ENCODE data around the gene RAD9A. TPM values are rescaled to one million over a fixed set of nuclear protein-coding genes. Genes with fewer than 3 reads are reported as not detected.
A peak's percentile ranks its signal among the peaks of the same experiment; 100 is the strongest.

RAD9A gene
- total RNA-seq, 1 experiment from 2014 or later = 43.0 TPM

DNA sequence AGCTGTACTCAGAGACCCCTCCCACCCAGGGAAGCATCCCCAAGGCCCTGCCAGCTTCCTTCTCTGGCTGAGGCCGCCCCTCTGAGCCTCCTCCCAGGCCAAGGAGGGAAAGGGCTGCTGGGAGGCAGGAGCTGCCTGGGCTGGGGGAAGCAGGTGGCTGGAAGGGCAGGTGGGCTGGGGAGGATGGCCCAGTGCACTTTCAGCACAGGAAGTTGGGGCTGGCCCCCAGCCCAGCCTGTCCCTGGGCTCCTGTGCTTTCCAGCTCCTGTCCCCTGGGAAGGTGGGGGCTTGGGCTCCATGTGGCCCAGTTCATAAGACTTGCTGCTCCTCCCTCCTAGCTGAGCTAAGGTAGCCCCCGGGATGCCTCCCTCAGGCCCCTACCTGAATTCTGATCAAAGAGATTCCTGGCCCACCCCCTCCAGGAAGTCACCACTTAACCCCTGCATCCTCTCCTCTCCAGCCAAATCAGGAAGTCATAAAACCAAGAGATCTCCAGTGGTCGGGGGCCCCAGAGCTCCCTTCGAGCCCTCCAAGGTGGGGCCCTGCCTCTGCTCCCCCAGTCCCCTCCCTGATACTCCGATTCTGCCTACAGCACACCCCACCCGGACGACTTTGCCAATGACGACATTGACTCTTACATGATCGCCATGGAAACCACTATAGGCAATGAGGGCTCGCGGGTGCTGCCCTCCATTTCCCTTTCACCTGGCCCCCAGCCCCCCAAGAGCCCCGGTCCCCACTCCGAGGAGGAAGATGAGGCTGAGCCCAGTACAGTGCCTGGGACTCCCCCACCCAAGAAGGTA lies 5.0 kb downstream of the RAD9A start:
- CTCF ChIA-PET = no interaction called here
- peaks cover 18% of the 10 kb centered on the region for H3K4me1 ChIP-seq (ENCODE audit: insufficient read depth, low read length, poor library complexity, severe bottlenecking)
- peak overlapping the region; percentile 37 for H3K27ac ChIP-seq (ENCODE audit: low read depth, low read length, poor library complexity, severe bottlenecking)
- POLR2A ChIA-PET (ENCODE audit: low non-redundant PET) = no interaction called here
- intact Hi-C loops (cut with micrococcal nuclease; ENCODE audit: unreplicated experiment) = no loop called here
- peaks cover 61% of the 10 kb centered on the region for H3K36me3 ChIP-seq (ENCODE audit: insufficient read depth, low read length, poor library complexity, severe bottlenecking)
- BruUV-seq (replicated peaks) = no TSS peak
- H3K4me3 ChIP-seq (ENCODE audit: low read depth, low read length, poor library complexity, severe bottlenecking) = no peak overlapping the region
- H3K27me3 ChIP-seq (replicated peaks; ENCODE audit: insufficient read depth, low read depth, low read length, poor library complexity) = no peaks in the 10 kb centered on the region
- DNase-seq (ENCODE audit: low spot score) = no peak
- no peak for TF ChIP-seq EZH2 (IDR thresholded peaks at IDR 0.05; ENCODE audit: borderline replicate concordance, low read depth, low read length, poor library complexity, severe bottlenecking)
- no peak for TF ChIP-seq CTCF (conservative IDR thresholded peaks at IDR 0.05; ENCODE audit: low read depth, low read length)
- no peaks in the 10 kb centered on the region for H3K9me3 ChIP-seq (ENCODE audit: low read depth, low read length, poor library complexity, severe bottlenecking)

- Histone ChIP-seq H3K27ac (ENCODE audit: low read depth, low read length, poor library complexity, severe bottlenecking) (peak overlapping the region; percentile 11), H3K9me3 (ENCODE audit: low read depth, low read length, poor library complexity, severe bottlenecking) (no peaks in the 10 kb centered on the region), H3K36me3 (ENCODE audit: insufficient read depth, low read length, poor library complexity, severe bottlenecking) (peaks cover 61% of the 10 kb centered on the region), H3K4me3 (ENCODE audit: low read depth, low read length, poor library complexity, severe bottlenecking) (no peak overlapping the region), H3K4me1 (ENCODE audit: insufficient read depth, low read length, poor library complexity, severe bottlenecking) (peaks cover 23% of the 10 kb centered on the region), H3K27me3 (replicated peaks; ENCODE audit: insufficient read depth, low read depth, low read length, poor library complexity) (no peaks in the 10 kb centered on the region)
- TF ChIP-seq CTCF (conservative IDR thresholded peaks at IDR 0.05; ENCODE audit: low read depth, low read length) (no peak), EZH2 (IDR thresholded peaks at IDR 0.05; ENCODE audit: borderline replicate concordance, low read depth, low read length, poor library complexity, severe bottlenecking) (no peak)
- BruUV-seq (replicated peaks) = no TSS peak
- DNase-seq (ENCODE audit: low spot score) = no peak
- ChIA-PET POLR2A (ENCODE audit: low non-redundant PET) (interaction anchor here (0.6 kb wide), 1 partner anchor 114 kb away, joined by 3 read pairs; no protein-coding TSS in a partner anchor), CTCF (interaction anchor here (0.7 kb wide), 1 partner anchor 27 kb away, joined by 4 read pairs; no protein-coding TSS in a partner anchor)
- intact Hi-C loops (cut with micrococcal nuclease; ENCODE audit: unreplicated experiment) = no loop called here
Measured at GRCh38 chr11:67397536-67397935, 5.8 kb downstream of the RAD9A start.

DNA sequence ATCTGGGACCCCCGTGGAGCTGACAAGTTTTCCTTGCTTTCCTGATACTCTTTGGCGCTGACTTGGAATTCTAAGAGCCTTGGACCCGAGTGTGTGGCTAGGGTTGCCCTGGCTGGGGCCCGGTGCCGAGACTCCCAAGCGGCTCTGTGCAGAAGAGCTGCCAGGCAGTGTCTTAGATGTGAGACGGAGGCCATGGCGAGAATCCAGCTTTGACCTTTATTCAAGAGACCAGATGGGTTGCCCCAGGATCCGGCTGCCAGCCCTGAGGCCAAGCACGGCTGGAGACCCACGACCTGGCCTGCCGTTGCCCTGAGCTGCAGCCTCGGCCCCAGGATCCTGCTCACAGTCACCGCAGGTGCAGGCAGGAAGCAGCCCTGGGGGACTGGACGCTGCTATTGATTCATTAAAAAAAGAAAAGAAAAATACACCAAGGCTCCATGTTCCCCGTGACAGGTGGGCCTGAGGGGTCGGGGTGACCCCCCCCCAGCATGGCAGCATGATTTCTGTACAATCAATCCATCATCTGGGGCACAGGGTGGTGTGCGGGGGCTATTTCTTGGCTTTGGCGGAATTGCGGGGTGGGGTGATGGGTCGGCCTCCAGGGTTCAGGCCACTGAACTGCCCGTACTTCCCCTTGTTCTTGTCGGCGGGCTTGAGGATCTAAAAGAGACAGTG lies 6.3 kb downstream of the RAD9A start:
- H3K36me3 ChIP-seq (ENCODE audit: insufficient read depth, low read length, poor library complexity, severe bottlenecking) = peaks cover 61% of the 10 kb centered on the region
- intact Hi-C loops (cut with micrococcal nuclease; ENCODE audit: unreplicated experiment) = no loop called here
- no peak overlapping the region for H3K4me3 ChIP-seq (ENCODE audit: low read depth, low read length, poor library complexity, severe bottlenecking)
- DNase-seq (ENCODE audit: low spot score) = no peak
- H3K27me3 ChIP-seq (replicated peaks; ENCODE audit: insufficient read depth, low read depth, low read length, poor library complexity) = no peaks in the 10 kb centered on the region
- TF ChIP-seq EZH2 (IDR thresholded peaks at IDR 0.05; ENCODE audit: borderline replicate concordance, low read depth, low read length, poor library complexity, severe bottlenecking) (no peak), CTCF (conservative IDR thresholded peaks at IDR 0.05; ENCODE audit: low read depth, low read length) (no peak)
- H3K9me3 ChIP-seq (ENCODE audit: low read depth, low read length, poor library complexity, severe bottlenecking) = no peaks in the 10 kb centered on the region
- BruUV-seq (replicated peaks) = TSS peak; percentile 60
- peaks cover 21% of the 10 kb centered on the region for H3K4me1 ChIP-seq (ENCODE audit: insufficient read depth, low read length, poor library complexity, severe bottlenecking)
- ChIA-PET POLR2A (ENCODE audit: low non-redundant PET) (interaction anchor here (0.6 kb wide), 1 partner anchor 113 kb away, joined by 3 read pairs; no protein-coding TSS in a partner anchor), CTCF (interaction anchor here (0.7 kb wide), 1 partner anchor 28 kb away, joined by 4 read pairs; no protein-coding TSS in a partner anchor)
- H3K27ac ChIP-seq (ENCODE audit: low read depth, low read length, poor library complexity, severe bottlenecking) = peak overlapping the region; percentile 11
